ENCODE data around the gene ERP44.
"Not testable (repeated sequence)": the region's sequence is repeated elsewhere in the genome, so short reads cannot be mapped to it uniquely, and the experiment has no call there.

The ERP44 gene

DNA sequence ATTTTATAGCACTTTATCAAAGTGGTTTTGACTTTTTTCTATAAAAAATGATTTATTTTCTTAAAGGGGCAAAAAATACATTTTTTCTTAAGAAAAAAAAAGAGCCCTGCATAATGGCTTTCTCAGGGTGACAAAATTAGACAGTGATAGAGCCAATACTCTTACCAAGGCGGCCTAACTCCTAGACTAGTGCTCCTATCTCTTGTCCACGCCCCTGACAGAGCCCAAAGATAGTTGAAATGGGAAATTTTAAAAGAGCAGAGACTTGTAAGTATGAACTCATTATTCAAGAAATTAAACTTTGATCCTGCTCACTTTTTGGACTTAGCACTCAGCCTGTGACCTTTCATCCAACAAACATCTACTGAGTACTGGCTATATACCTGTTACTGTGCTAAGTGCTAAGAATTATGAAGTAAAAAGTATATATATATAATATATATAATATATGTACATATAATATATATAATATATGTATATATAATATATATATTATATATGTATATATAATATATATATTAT is 1.4 kb upstream of the ERP44 start:
- DNase-seq (ENCODE audit: low read depth) = no peak

GRCh38 chr9:100099722-100100042 is 882 bp upstream of the ERP44 start:
- DNase-seq (ENCODE audit: low read depth) = no peak

DNA sequence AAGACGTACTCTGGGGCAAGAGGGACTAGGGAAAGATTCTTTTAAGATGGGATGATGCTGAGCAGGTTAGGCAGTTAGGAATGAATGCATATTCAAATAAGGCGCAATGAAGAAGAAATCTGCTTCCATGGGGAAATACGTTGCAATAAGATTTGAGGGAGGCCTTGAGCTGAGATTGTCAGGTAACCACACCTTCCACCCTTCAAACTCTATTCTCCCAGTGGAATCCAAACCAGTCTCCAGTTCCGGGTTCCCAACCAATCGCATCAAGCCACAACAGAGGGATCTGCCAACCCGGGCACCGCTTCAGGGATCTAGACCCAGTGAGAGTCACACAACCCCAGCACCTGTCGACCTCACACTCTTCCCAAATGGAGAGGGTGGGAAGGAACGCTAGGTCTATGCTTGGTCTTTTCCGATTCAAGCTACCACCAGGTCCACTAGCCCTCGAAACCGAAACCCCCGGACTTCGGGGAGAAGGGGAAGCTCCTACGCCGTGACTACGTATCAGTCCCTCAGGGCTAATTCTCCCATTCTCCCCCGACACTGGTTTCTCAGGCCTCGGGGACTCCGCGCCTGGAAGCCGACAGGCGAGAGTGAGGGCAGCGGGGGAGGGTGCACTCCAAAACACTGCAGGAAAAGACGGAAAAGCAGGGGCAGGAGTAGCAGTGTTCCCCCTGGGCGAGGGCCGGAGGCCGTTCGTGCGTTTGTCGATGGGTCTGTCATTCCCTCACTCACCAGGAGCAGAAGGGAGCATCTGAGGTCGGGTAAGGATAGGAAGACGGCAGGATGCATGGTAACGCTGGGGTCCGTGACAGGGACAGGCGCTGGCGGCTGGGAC is 534 bp downstream of the ERP44 start:
- DNase-seq (ENCODE audit: low read depth) = peak; percentile 7

DNA sequence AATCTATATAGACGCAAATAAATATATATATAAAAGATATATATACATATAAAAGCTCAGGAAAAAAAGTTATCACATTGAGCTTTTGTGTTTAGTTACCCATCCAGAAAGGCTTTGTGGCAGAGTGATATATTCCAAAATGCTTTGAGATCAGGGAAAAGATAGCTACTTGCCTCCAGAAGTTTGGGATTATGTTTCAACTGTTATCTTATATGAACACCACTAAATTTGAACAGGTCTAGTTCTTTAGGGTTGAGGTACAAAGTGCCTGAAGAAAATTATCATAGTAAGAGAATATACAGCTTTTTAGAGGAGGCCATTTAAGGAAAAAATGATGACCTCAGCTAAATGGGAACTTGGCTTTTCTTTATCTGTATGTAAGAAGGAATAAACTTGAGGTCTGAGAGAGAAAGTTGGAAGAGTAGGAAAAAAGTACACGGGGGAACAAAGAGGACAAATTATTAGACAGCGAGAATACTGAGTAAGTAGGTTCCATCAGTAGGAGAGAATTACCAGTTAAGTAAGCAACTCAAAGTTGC is 2.4 kb downstream of the ERP44 start:
- no peak for DNase-seq (ENCODE audit: low read depth)

DNA sequence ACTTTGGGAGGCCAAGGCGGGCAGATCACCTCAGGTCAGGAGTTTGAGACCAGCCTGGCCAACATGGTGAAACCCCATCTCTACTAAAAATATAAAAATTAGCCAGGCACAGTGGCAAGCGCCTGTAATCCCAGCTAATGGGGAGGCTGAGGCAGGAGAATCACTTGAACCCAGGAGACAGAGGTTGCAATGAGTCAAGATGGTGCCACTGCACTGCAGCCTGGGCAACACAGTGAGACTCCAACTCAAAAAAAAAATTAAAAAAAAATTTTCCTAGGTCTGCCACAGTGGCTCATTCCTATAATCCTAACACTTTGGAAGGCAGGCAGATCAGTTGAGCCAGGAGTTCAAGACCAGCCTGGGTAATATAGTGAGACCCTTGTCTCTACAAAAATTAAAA is 4.4 kb downstream of the ERP44 start:
- DNase-seq (ENCODE audit: low read depth) = not testable (repeated sequence)

DNA sequence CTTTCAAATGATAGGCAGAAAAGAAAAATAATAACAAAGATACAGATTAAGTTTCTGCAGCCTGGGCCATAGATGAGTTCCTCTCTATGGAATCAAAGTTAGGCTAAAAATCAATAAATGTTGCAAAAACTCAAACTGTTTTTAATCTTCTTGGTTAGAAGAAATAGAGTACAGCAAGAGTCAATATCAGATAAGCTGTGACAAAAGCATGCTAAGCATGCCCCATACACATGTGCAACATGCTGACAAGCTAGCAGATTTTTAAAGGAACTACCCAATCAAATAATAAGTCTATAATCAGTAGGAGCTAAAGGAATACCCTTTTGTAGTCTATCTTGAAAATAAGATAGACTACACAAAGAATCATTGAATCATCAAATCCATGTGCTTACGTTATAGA is 6.7 kb downstream of the ERP44 start:
- DNase-seq (ENCODE audit: low read depth) = no peak

DNA sequence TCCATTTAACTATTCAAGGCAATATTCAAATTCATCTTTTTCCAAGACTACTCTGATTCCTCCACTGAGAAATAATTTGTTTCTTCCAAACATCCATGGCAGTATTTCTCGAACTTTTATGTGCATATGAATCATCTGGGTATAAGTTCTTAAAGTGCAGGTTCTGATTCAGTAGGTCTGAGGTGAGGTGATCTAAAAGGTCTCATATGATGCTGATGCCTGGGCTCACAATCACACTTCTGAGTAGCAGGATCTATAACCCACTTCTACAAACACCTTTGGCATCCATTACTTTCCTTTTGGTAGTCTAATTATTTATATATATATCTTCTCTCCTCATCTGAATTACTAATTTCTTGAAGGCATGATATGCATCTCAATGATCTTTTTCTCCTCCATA is 7.2 kb downstream of the ERP44 start:
- no peak for DNase-seq (ENCODE audit: low read depth)

DNA sequence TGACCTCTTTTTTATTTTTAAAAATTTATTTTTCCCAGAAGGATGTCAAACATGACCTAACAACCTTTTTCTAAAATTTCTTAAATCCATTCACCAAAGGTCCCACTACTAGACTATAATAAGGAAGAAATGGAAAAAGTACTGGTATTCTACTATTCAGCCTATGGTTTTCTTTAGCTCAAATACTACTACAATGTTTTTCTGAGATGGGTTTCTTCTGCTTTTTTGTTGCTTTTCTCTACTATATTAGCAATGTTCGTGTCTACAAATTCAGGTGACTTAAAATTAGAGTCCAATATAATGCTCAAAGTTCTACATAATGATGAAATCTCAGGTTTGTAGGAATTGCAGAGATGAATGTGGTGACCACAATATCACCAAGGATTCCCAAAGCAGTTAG is 7.9 kb downstream of the ERP44 start:
- DNase-seq (ENCODE audit: low read depth) = no peak

GRCh38 chr9:100088202-100088601 is 10.6 kb downstream of the ERP44 start:
- no peak for DNase-seq (ENCODE audit: low read depth)

DNA sequence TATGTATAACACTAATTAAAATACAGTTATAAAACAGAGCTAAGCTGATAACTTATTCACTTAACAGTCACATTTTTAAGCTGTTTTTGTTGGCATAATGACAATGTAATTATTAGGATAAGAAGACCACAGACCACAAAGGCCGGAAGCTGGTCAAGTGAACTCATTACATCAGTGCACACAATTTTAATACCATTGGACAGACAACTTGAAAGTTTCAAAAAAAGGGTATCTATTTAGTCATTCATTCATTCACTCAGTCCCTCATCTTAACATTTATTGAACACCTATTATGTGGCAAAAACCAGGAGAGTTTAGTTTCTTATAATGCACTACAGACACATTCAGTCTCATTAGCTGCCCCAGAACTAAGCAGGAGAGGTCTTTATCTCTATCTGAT is 11.6 kb downstream of the ERP44 start:
- no peak for DNase-seq (ENCODE audit: low read depth)

DNA sequence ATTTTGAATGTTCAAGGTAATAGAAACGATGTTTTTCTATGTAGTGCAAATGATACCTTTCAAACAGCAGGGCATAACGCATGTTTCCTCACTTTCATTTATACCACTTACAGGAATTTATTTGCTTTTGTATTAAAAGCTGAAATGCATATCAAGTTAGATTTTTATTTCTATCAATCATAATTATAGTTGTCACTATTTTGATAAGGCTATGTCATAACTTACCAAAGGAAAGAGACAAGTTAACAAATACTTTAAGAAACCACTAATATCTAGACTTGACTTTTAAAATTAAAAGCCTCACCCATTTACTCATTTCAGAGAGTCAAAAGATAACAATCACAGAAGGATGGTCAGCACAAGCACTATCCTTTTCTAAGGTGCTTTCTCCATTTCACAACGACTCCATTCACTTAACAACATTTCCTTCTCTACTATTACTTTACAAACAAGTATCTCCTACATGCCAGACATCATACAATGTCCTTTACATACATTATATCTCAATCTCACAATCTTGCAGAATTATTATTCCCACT is 12.6 kb downstream of the ERP44 start:
- DNase-seq (ENCODE audit: low read depth) = no peak

GRCh38 chr9:100084734-100085133 is 14.1 kb downstream of the ERP44 start:
- no peak for DNase-seq (ENCODE audit: low read depth)

DNA sequence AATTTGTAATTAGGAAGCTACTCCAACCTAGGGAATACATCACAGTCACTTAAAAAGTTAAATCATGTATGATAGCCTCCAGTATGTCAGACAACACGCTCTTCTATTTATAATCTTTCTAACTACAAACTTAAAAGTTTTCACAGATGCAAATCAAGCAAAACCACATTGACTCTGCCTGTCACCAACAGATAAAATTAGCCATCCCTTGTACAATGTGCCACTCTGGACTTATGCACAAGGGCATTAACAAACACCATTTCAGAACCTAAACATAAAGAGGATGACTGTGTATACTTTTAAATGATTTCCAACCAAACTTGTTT is 14.7 kb downstream of the ERP44 start:
- DNase-seq (ENCODE audit: low read depth) = no peak

DNA sequence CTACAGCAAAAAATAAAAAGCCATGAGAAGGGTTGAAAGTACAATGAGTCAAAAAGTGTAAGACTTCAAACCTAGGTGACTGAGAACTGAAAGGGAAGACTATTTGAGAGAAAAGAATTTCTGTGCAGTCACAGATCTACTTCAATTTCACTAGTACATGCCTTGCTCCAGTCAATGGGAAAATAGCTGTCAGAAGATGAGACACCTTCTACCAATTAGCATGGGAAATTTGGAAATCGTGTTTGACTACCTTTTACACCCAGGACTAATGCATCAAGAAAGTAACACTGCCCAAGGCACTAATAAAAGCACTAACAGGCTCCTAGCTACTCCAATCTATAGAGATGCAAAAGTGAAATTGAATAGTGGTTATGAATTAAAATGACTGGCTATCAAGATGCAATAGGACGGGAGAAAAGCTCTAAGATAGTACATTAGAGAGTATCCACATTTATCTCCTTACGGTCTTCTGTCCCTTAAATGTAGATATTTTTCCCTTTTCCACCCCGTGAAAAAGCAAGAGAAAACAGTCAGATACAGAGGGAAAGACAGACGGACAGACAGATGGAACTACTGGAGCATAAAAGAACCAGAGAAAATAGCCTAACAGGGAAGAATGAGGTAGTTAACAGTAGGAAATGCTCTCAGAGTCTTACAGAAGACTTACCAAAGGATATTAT is 15.2 kb downstream of the ERP44 start:
- DNase-seq (ENCODE audit: low read depth) = no peak

GRCh38 chr9:100082782-100083181 is 16.0 kb downstream of the ERP44 start:
- DNase-seq (ENCODE audit: low read depth) = no peak

GRCh38 chr9:100076256-100076655 is 22.5 kb downstream of the ERP44 start:
- DNase-seq (ENCODE audit: low read depth) = not testable (repeated sequence)

DNA sequence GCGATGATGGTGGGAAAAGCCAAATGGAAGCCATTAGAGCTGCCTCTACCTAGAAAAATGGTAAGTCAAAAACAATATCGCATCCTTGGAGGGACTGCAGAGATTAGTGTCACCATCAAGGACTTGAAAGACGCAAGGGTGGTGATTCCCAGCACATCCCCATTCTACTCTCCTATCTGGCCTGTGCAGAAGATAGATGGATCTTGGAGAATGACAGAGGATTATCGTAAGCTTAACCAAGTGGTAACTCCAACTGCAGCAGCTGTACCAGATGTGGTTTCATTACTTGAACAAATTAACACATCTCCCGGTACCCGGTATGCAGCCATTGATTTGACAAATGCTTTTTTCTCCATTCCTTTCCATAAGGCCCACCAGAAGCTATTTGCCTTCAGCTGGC is 23.8 kb downstream of the ERP44 start:
- DNase-seq (ENCODE audit: low read depth) = no peak

DNA sequence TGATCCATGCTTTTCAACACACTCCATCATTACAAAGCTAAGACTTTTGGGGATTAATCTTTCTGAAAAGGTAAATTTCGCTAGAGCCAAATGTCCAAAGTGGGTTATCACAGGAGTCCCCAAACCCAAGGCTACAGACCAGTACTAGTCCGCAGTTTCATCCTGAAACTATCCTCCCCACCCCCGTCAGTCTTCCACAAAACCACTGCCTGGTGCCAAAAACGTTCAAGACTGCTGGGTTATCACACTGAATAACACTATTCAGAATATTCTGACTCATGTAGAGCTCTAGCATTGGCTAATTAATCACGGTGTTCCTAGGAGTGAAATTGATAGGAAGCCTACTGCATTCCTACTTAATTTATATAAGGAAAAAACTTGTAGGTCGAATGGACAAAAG is 24.7 kb downstream of the ERP44 start:
- DNase-seq (ENCODE audit: low read depth) = no peak

GRCh38 chr9:100072805-100073204 is 26.0 kb downstream of the ERP44 start:
- no peak for DNase-seq (ENCODE audit: low read depth)

DNA sequence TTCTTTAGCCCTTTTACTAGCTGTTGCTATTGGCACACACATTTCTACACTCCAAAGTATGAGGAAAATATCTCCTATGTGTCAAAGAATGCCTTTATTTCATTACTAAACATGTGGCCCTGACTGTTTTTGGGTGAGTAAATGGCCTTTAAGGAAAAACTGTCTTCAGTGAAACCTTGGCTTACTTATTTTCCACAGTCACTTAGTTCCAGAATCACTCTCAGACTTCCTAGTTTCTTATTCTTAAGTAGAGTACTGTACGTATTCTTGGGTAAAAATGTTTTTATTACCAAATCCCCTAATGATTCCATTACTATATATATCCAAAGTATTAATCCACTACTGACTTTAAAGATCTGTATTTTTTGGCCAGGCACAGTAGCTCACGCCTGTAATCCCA is 27.5 kb downstream of the ERP44 start:
- no peak for DNase-seq (ENCODE audit: low read depth)

DNA sequence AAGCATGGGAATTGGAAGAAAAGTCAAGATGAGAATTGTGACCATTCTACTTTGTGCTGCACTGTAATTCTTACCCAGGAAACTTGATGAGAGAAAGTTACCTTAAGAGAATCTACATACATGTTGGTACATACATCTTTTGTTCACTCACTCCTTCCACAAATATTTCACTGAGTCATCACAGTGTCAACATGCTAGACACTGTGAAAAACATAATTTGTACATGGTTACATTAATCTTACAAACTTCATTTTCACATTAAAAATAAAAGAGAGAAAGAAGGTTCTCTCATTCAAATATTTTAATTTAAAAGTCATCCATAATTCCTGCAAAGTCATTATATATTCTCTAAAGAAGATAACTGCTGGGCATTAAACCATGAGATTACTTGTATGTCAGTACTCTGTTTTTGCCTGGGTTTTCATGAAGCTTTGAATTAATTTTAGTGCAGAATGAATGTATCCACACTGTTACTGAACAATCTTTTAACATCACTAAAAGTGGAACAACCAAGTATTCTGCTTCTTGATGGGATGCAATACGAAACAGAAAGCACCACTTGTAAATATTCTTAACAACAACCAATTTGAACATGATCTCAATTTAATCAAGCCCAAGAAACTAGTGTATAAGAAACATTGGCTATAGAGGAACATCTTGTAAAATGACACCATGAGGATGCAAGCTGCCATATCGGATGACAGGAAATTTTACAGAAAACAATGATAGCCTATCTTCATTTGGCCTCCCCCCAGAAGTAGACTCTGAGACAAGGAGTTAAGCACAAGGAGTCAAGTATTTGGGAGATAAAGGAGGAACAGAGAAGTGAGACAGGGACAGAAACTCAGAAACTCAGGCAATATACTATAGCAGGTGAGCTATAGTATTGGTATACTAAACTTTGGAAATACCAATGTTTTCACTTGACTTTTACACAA is 28.4 kb downstream of the ERP44 start:
- DNase-seq (ENCODE audit: low read depth) = no peak

DNA sequence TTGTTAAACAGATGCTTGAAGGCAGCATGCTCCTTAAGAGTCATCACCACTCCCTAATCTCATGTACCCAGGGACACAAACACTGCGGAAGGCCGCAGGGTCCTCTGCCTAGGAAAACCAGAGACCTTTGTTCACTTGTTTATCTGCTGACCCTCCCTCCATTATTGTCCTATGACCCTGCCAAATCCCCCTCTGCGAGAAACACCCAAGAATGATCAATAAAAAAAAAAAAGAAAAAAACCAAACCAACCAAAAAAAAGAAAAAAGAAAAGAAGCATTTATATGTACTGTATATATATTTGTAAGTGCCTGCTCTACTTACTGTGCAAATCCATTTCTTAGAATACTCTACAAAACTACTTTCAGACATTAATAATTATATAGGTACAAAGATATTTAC is 29.7 kb downstream of the ERP44 start:
- not testable (repeated sequence) for DNase-seq (ENCODE audit: low read depth)
